Ishikawa (cell line): ENCODE results near the gene GLS2.

Source experiments
- CEBPB ChIP-seq: IDR thresholded peaks from 2 replicates; pipeline ENCODE4 v1.6.1; 2012
- EP300 ChIP-seq: IDR thresholded peaks from 2 replicates; pipeline ENCODE4 v1.6.1; 2012; ENCODE audit warnings: borderline replicate concordance
- RAD21 ChIP-seq: IDR thresholded peaks from 2 replicates; pipeline ENCODE4 v1.6.1; 2012; ENCODE audit warnings: low read depth
- YY1 ChIP-seq: IDR thresholded peaks from 2 replicates; pipeline ENCODE4 v1.6.1; 2012; ENCODE audit warnings: low read depth
- TF ChIP-seq, protein P1 (sequence below): IDR thresholded peaks from 2 replicates; pipeline ENCODE4 v1.6.1; 2012; ENCODE audit warnings: low read depth, mild to moderate bottlenecking
- TF ChIP-seq, protein P2 (sequence below): IDR thresholded peaks from 2 replicates; pipeline ENCODE4 v1.6.1; 2012

DNA sequence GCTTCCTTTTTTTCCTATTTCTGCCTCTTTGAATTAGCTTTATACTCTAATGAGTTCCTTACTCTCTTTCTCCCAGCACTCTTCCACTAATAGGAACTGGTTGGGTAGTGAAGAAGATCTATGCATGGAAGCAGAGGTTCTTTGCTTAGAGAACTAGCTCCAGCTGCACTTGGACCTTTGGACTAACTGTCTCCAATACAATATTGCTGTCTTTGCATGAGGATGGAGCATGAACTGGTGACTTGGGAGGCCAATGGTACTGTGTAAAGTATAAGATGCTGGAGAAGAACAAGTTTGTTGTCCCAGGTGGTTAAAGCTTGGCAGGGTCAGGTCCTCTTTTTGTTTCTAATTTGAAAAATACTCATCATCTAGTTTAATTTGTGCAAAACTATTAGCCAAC, 2.4 kb upstream of the GLS2 start:
- no peak for TF ChIP-seq YY1
- TF ChIP-seq EP300 = no peak
- no peak for TF ChIP-seq CEBPB
- TF ChIP-seq, protein P1, sequence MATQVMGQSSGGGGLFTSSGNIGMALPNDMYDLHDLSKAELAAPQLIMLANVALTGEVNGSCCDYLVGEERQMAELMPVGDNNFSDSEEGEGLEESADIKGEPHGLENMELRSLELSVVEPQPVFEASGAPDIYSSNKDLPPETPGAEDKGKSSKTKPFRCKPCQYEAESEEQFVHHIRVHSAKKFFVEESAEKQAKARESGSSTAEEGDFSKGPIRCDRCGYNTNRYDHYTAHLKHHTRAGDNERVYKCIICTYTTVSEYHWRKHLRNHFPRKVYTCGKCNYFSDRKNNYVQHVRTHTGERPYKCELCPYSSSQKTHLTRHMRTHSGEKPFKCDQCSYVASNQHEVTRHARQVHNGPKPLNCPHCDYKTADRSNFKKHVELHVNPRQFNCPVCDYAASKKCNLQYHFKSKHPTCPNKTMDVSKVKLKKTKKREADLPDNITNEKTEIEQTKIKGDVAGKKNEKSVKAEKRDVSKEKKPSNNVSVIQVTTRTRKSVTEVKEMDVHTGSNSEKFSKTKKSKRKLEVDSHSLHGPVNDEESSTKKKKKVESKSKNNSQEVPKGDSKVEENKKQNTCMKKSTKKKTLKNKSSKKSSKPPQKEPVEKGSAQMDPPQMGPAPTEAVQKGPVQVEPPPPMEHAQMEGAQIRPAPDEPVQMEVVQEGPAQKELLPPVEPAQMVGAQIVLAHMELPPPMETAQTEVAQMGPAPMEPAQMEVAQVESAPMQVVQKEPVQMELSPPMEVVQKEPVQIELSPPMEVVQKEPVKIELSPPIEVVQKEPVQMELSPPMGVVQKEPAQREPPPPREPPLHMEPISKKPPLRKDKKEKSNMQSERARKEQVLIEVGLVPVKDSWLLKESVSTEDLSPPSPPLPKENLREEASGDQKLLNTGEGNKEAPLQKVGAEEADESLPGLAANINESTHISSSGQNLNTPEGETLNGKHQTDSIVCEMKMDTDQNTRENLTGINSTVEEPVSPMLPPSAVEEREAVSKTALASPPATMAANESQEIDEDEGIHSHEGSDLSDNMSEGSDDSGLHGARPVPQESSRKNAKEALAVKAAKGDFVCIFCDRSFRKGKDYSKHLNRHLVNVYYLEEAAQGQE = no peak
- TF ChIP-seq, protein P2, sequence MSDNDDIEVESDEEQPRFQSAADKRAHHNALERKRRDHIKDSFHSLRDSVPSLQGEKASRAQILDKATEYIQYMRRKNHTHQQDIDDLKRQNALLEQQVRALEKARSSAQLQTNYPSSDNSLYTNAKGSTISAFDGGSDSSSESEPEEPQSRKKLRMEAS = no peak
- TF ChIP-seq RAD21 = no peak
